GM19324 (cell line): ENCODE measurements around the gene ANGEL2.
A peak's percentile ranks its signal among the peaks of the same experiment; 100 is the strongest.
"Not testable (repeated sequence)": the region's sequence is repeated elsewhere in the genome, so short reads cannot be mapped to it uniquely, and the experiment has no call there.

ENCODE experiments used
- ATAC-seq: cut with Tn5 transposase; IDR thresholded peaks from one replicate; pipeline ENCODE4 v1.9.1; 2021; ENCODE audit warnings: mild to moderate bottlenecking, moderate library complexity; ENCODE audit not compliant: unreplicated experiment, low FRiP score

Gene ANGEL2

GRCh38 chr1:213019450-213019849 lies 3.8 kb upstream of the ANGEL2 start:
- ATAC-seq = no peak

- ATAC-seq = no peak
Observed at GRCh38 chr1:213017447-213018273, 2.0 kb upstream of the ANGEL2 start.

DNA sequence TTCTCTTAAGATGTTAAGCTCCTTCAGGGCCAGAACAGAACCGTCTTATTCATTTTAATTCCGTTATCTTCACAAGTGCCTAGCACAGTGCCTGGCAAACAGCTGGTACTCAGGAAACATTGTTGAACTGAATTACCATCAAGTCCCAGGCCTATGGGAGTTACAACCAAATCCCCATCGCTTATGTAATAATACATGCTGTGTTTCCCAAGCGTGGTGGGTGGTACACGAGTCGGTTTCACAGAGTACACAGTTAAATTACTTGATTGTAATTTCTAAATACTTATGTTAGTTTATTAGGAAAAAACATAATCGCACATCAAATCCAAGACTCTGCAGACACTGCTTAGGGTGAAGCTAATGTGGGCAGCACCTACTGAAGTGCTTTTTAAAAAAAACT lies 1.0 kb downstream of the ANGEL2 start:
- no peak for ATAC-seq

GRCh38 chr1:213008564-213008963 lies 7.1 kb downstream of the ANGEL2 start:
- peak; percentile 79 for ATAC-seq

- no peak for ATAC-seq
Observed at GRCh38 chr1:213003256-213003655, 12.4 kb downstream of the ANGEL2 start.

GRCh38 chr1:212994926-212995325 lies 20.7 kb downstream of the ANGEL2 start:
- ATAC-seq = no peak

GRCh38 chr1:212993960-212994359 lies 21.7 kb downstream of the ANGEL2 start:
- not testable (repeated sequence) for ATAC-seq

- ATAC-seq = no peak
Observed at GRCh38 chr1:212990276-212990675, 25.4 kb downstream of the ANGEL2 start.

DNA sequence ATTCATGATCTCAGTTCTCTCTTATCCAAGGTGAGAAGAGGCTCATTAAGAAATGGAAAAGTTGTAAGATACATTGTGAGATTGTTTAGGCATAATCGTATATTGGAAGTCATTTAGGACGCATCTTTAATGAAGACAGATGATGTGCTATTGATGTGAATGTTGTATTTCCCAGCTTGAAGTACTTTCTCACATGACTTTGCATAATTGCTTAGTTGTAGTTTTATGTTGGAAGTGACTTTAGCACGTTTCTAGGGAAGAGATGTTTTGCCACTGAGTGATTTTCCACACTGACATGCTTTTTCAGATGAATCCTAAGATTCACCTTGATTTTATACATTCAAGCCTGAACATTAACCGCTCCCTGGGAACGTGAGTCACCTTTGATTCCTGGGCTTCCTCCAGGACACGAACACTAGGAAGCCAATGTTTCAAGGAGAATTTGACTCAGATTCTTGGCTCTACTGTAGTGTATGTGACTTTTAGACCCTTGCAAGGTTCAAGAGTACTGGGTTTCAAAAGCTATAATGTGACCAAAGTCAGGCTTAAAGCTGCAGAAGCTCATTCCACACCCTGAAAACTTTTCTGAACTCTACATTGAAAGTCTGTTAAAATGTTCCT lies 27.9 kb downstream of the ANGEL2 start:
- no peak for ATAC-seq

- ATAC-seq = no peak
Observed at GRCh38 chr1:212986551-212986950, 29.1 kb downstream of the ANGEL2 start.

DNA sequence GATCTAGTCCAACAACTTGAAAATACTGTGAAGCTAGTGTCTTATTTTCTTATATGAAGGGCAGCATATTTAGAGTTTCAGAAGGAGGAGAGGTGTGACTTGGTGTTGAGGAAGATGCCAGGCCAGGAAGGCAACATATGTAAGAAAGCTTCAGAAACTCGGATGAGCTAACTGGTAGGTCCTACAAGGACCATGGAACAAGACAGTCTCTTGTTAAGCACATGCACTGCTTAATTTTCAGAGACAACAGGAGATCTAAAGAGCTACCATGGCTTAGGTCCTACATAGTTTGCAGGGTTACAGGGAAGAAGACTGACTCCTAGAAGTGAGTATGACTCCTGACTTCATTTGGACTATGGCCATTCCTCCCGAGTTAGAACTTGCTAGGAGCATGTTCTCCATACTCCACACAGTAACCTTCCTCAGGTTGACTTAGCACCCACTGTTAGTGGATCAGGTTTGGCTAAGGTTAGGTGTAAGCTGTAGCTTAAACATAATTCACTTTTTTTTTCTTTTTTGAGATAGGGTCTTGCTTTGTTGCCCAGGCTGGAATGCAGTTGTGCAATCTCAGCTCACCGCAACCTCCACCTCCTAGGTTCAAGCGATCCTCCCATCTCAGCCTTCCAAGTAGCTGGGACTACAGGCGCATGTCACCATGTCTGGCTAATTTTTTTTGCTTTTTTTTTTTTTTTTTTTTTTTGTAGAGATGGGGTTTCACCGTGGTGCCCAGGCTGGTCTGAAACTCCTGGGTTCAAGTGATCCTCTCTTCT lies 31.0 kb downstream of the ANGEL2 start:
- no peak for ATAC-seq

DNA sequence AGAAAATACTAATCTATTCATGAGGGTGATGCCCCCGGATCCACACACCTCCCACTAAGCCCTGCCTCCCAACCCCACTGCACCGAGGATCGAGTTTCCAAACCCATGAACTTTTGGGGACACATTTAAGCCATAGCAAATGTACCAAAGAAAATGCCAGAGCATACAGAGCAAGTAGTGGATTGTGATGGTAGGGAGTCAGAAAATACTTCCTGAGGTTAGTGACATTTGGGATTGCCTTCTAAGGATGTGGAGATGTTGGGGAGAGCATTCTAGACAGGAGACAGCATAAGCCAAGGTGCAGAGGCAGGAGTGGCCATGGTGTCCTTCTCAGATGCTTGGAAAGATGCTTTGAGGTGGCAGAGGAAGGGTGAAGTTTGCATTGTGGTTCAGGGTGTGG lies 32.2 kb downstream of the ANGEL2 start:
- ATAC-seq = no peak

DNA sequence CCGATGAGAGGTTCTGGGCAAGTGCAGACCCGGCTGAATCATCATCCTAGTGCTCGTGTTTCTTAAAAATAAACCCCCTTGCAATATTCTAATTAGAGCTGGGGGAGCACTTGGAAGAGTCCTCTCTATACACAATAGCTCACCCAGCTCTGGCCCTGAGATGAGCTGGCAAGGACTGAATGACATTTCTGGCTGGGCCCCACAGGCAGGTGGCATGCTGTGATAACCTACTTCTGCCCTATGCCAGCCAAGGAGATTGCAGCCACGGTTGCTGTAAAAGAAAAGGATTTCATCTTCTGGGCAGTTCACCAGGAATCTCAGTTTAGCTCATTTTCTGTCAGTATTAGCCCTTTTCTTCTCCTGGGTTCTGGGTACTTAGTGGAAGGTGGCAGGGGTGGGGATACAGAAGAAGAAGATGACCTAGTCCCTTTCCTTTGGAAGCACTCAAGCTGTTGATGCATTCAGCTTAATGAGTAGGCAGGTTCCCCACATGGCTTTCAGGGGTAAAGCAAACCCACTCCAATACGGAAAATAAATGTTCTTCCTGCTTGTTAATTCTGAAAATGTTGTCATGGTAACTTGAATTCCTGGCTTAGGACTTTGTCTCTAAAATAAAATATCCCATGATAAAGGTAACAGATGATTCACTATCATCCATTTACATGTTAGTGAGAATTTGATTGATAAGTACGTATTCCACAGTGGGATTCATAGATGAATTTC lies 33.1 kb downstream of the ANGEL2 start:
- ATAC-seq = no peak

GRCh38 chr1:212981571-212982328 lies 33.9 kb downstream of the ANGEL2 start:
- ATAC-seq = no peak

GRCh38 chr1:212981025-212981495 lies 34.6 kb downstream of the ANGEL2 start:
- no peak for ATAC-seq

DNA sequence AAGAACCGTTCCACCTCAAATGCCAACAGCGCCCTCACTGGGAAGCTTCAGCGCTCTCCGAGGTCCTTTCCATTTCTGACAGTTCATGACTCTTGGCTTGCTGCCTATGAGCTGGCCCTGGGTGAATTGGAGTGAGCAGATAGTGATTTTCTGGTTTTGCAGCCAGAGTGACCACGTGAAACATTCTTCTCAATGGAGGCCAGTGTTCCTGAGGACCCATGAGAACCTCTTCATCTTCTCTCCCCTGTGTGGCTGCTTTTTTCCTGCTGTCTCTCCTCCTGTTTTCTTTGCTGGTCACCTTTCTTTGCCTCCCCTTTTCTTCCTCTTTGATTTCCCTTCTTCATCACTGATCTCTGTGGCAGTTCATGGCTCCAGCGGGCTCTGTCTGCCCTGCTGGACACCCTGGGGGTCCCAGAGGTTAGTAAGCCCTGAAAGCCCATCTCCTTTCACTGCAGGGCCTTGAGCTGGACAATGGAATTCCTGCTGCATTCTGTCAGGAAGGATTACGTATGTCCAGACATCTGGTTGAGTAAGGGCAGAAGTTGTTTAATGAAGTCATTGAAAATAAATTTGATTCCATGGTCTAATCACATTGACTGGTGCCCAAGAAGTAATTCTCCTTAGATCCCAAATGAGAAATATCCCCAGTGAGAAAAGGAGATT lies 35.4 kb downstream of the ANGEL2 start:
- no peak for ATAC-seq

DNA sequence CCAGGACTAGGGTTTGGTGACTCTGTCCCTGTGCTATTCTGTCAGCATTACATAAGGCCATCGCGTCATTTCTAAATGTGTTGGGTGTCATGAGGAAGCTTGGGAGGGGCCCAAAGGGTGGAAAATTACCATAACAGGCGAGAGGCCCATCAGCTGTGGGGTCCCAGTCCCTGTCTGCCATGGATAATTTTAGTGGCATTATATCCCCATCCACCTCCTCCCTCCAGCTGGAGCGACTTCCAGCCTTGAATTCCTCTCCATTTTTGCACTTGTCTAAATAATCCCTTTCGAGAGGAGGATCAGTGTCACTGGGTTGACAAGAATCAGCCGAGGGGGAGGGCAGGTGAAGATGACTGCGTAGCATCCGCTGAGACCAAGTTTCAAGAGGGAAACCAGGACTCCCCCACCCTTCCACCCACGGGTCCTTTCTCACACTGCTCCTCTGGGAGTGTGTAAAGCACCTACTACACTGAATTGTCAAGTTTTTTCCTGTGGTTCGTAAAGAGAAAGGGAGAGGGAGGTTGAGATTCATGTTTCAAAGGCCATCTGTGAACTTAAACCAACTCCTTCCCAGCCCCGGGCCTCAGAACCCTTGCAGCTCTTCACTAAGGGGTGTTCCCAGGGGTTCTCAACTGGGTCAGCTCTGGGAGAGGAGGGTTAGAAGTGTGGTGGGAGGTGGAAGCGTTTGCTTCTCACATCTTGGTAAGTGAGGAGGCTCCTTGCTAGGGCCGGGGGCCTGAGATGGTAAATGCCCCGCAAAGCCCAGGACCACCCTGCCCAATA lies 36.1 kb downstream of the ANGEL2 start:
- ATAC-seq = no peak

DNA sequence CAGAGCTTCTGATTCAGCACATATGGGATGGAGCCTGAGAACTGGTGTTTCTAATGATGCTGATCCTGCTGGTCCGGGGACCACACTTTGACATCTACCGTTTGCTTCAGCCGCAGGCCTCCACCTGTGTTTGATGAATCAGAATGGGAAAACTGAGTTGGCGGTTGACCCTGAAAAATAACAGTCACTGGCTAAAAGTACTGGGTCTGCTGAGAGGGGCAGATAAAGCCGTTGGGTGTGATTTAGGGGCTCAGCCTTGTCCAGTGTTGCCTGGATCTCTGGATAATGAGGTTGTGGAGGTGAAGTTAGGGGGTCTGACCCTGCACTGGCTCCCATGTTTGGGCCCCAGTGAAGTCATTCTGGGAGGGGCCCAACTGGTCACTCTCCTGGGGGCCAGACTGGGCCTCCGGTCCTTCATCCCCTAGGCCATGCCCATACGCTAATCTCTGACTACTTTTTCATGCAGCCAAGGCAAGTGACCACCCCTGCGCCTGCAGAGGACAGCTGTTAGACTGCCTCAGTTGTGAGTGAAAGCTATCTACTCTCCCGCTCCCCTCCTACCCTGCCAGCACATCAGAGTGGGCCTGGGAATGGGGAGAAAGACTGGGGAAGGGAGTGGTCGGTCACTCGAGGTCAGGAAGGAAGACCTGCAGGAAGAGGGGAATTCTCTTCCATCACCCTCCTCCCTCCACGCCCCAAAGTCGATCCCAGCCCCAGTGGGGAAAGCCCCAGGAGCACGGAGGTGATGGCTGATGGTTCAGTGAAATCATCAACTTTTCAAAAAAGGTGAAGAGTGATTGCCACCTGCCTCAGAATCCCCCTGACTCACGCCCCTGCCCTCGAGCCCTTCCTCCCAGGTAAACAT lies 37.7 kb downstream of the ANGEL2 start:
- no peak for ATAC-seq
